ENCODE data around the gene WDR48.

WDR48 gene

GRCh38 chr3:39125841-39126500 lies 74.2 kb downstream of the WDR48 start:
- DNase-seq: no peak

- DNase-seq: no peak
Measured at GRCh38 chr3:39126532-39127071, 74.8 kb downstream of the WDR48 start.

GRCh38 chr3:39127269-39127907 lies 75.6 kb downstream of the WDR48 start:
- no peak for DNase-seq

GRCh38 chr3:39127908-39128304 lies 76.1 kb downstream of the WDR48 start:
- DNase-seq: no peak

DNA sequence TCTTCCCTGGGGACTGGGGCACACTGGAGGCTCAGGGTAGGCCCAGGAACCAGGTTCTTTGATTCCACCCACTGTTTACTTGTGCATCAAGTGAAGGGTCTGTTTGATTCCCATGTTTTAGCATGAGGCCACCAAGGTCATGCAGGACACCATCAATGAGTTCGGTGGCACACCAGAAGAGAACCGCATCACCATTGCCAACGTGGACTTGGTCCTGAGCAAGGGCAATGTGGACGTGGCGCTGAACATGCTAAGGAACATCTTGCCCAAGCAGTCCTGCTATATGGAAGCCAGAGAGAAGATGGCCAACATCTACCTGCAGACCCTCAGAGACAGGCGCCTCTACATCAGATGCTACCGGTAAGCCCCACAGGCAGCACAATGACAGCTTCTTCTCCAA lies 77.1 kb downstream of the WDR48 start:
- no peak for DNase-seq

- no peak for DNase-seq
Measured at GRCh38 chr3:39130026-39130425, 78.2 kb downstream of the WDR48 start.

DNA sequence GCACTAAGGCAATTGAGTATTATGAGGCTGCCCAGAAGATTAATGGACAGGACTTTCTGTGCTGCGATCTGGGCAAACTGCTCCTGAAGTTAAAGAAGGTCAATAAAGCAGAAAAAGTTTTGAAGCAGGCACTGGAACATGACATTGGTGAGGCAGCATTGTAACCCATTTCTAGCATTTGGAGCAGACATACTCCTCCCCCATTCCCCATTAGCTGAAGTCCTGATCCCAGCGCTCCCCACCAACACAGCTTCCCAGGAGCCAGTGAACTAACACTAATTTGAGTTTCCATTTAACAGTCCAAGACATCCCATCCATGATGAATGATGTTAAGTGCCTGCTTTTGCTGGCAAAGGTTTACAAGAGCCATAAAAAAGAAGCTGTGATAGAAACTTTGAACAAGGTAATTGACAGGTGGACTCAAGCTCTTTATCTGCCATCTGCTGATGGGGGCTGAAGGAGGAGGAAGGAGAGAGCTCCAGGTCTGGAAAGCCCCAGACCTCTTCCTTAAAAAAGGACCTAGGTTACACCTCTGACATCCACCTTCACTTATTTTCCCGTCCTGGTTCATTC lies 79.0 kb downstream of the WDR48 start:
- no peak for DNase-seq

DNA sequence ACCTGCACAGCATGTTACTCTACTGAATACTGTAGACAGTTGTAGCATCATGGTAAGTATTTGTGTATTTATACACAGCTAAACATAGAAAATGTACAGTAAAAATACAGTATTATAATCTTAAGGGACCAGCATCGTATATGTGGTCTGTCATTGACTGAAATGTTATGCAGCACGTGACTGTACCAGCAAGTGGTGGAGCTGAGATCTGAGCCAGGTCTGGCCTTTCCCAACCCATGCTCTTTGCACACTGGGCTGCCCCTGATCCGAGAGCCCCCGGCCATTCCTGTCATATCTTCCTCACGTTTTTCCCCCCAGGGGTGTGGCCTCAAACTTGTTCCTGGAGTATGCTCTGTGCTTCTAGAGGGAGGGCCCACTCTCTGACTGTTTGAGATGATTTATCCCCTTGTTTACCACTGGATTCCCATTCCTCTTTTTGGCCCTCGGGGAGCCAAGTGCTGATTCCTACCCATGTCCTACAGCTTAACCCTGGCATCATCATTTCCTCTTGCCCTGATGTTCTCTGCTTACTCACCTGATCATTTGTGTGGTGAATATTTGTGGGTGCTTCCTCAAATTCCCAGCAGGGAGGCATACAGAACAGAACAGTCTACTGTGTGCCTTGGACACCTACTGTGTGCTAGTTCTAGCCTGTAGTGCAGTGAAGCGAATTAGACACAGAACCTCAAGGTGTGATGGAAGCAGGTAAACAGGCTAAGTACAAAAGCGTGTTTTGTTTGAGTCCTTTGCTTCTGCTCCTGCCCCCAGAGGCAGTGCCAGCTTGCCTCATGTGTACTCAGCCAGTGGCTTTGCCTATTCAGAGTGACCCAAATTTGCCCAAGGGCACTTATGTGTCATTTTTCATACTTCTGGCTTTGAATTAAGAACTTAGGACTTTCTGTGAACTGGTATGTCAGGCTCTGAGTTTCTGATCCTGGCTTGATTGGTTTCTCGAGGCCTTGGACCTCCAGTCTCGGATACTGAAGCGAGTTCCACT lies 80.6 kb downstream of the WDR48 start:
- DNase-seq: no peak

DNA sequence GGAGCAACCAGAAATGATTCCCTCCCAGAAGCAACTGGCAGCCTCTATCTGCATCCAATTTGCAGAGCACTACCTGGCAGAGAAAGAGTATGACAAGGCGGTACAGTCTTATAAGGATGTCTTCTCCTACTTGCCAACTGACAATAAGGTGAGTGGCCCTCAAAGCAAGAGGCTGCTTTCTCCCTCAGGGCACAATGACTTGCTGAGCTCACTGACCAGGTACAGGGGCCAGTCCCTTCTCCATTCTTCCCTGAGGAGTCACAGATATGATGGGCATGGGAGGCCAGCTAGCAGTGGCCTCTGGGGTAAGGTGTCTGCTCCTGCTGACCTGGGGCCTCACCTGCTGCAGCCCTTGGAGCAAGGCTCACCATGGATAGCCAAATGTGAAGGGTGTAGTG lies 81.3 kb downstream of the WDR48 start:
- DNase-seq: no peak

DNA sequence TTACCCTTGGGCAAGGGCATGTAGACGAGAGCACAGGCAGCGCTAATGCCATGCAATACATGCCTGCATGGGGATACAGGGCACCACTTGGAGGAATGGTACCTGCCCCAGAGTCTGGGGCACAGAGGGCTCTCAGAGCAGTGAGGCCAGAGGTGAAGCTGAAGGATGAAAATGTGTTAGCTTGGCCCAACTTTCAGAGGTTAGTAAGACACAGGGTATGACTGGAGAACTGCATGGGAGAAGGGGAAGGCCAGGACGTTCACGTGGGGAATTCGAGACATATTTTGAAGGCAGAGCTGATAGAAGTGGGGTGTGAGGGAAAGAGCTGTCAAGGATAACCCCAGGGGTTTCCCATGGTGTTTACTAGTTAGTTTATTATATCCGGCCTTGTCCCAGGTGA lies 82.0 kb downstream of the WDR48 start:
- no peak for DNase-seq

DNA sequence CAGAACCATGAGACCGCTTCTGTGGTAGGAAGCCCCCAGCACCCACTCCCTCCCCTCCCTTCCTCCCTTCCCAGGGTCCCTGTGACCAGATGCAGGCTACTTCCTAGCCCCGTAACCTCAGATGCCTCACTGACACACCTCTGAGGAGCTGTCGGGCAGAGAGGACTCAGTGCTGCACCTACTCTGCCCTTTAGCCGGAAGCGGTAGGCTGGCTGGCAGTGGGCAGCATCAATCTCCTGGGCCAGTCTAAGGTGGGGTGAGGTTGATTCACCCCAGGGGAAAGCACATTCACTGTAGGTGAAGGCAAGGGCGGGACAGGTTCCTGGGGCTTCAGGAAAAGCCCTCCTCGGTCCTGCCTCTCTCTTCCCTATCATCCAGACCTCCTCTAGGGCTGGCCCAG lies 82.5 kb downstream of the WDR48 start:
- no peak for DNase-seq

DNA sequence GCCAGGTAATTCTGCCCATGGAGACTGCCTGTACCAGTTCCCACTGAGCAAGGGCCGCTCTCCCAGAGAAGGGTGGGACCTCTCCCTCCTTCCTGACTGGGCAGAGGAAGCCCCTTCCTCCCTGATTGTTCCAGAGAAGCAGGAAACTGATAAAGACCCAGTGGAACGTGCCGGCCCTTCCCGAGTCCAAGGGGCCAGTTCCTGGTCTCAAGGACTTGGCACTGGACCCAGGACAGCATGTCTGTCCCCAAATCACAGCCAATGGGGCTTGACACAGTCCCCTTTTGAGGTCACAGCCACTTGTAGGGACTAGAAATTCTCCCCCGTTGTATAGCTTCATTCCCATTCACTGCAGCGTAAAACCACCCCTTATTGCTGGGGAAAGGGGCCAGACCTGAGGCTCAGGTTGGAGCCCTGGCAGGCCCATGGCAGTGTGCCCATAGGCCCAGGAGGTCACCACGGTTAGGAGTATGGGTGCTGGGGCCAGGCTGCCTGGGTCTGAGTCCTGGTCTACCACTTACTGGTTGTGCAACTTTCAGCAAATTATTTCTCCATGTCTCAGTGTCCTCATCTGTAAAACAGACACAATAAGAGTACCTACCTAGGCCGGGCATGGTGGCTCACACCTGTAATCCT lies 83.5 kb downstream of the WDR48 start:
- no peak for DNase-seq

DNA sequence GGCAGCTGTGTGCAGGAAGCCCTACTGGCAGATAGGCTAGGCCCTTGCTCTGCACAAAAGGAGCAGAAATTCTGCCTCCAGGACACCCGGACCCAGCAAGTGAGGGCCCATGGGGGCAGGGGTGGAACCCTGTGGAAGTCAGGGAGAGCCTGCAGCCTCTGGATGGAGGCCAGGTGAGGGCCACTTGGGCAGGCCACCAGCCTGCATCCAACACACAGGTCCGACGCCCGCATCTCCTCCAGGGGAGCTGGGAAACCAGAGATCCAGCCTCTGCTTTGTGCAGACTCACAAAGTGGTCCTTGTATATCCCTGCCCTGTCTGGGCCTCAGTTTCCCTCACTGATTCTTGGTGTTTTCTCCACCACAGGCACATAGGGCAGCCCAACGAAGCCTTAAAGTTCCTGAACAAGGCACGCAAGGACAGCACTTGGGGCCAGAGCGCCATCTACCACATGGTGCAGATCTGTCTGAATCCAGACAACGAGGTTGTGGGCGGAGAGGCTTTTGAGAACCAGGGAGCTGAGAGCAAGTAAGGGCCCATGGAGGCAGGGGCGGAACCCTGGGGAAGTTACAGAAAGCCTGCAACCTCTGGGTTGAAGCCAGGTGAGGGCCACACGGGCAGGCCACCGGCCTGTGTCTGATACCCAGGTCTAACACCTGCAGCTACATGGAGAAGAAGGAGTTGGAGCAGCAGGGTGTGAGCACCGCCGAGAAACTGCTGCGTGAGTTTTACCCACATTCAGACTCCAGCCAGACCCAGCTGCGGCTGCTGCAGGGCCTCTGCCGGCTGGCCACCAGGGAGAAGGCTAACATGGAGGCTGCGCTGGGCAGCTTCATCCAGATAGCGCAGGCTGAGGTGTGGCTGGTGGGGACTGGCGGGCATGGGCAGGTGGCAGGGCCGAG lies 85.0 kb downstream of the WDR48 start:
- no peak for DNase-seq

DNA sequence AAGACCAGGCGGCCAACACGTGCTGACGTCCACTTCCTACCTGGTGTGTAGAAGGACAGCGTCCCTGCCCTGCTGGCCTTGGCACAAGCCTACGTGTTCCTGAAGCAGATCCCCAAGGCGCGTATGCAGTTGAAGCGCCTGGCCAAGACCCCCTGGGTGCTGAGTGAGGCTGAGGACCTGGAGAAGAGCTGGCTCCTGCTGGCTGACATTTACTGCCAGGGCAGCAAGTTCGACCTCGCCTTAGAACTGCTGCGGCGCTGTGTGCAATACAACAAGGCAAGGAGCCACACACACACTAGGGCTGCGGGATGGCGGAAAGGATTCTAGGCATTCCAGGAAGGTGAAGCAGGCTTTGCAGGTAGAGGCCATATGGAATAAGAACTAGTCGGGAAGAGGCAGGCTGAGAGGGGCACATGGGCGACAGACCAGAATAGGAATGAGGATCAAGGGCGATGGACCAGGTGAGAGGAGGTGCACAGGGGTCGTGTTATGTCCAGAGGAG lies 85.7 kb downstream of the WDR48 start:
- DNase-seq: no peak

- DNase-seq: no peak
Measured at GRCh38 chr3:39137991-39138803, 86.4 kb downstream of the WDR48 start.

GRCh38 chr3:39138804-39139415 lies 87.1 kb downstream of the WDR48 start:
- DNase-seq: no peak

- no peak for DNase-seq
Measured at GRCh38 chr3:39139442-39139841, 87.6 kb downstream of the WDR48 start.

DNA sequence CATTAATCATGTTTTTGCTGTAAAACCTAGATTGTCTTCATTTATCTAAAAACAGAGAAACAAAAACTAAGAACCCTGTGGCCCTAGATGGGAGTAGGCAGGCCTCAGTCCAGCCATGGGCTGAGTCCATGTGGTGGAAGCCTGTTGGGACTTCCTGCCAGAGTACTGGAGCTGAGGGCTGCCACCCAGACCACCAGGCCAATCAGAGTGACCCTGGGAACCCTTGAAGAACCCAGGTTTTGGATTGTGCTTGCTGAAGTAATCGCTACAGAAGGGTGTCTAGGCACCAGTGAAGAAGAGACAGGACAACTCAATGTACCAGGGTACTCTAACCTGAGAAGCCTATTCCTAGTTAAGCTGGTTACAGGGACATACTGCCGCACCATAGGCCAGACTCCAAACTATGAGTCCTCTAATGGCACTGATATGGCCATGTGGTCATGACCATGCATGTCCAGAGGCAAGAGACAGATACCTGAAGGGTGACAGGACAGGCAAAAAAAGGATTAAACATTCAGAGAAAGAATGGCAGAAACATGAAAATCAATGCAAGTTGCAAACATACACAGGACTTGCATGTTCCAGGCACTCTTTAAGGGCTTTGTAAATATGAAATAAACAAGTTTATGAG lies 88.6 kb downstream of the WDR48 start:
- DNase-seq: no peak

Measured in NCI-H446 treated with DMSO at 0.1 percent for 48 hours (cell line).